SU-DHL-6 (cell line): Measurements from ENCODE around the gene CDC42.

Experiments used
- H2AFZ ChIP-seq: fragments of 200-600 bp; sonication (generic); 2 replicates; pipeline ENCODE4 v1.6.1; 2014; ENCODE audit warnings: low read depth, mild to moderate bottlenecking, moderate library complexity, mixed read lengths, antibody characterized with exemption, low read length; ENCODE audit not compliant: severe bottlenecking
- H3F3A ChIP-seq: fragments of 200-600 bp; shearing (Covaris generic); 2 replicates; pipeline ENCODE4 v1.6.0; 2016; ENCODE audit warnings: antibody characterized with exemption, mild to moderate bottlenecking; ENCODE audit not compliant: insufficient read depth
- H3K27ac ChIP-seq: fragments of 200-600 bp; sonication (generic); 2 replicates; pipeline ENCODE4 v1.5.1; 2016; ENCODE audit warnings: low read depth, mild to moderate bottlenecking, low read length, moderate library complexity, mixed read lengths
- H3K27me3 ChIP-seq: fragments of 200-600 bp; sonication (generic), shearing (Covaris generic); 2 replicates; pipeline ENCODE4 v1.6.0; 2014; ENCODE audit warnings: mild to moderate bottlenecking, low read length
- H3K36me3 ChIP-seq: fragments of 200-600 bp; sonication (generic); 2 replicates; pipeline ENCODE4 v1.6.1; 2014; ENCODE audit warnings: mild to moderate bottlenecking, low read length, mixed read lengths
- H3K4me2 ChIP-seq: fragments of 300-600, 200-600 bp; shearing (Covaris generic), sonication (generic); 2 replicates; pipeline ENCODE4 v1.6.0; 2014; ENCODE audit warnings: low read length, low read depth, mild to moderate bottlenecking; ENCODE audit not compliant: poor library complexity, severe bottlenecking
- H3K4me3 ChIP-seq: fragments of 200-600 bp; sonication (generic); 2 replicates; pipeline ENCODE4 v1.5.1; 2014; ENCODE audit warnings: antibody characterized with exemption, low read length, mild to moderate bottlenecking, mixed read lengths; ENCODE audit not compliant: insufficient read depth, poor library complexity, severe bottlenecking
- H3K79me2 ChIP-seq: fragments of 200-600 bp; sonication (generic); 2 replicates; pipeline ENCODE4 v1.6.1; 2014; ENCODE audit warnings: mild to moderate bottlenecking, low read length, moderate library complexity; ENCODE audit not compliant: insufficient read depth
- H3K9ac ChIP-seq: fragments of 200-600 bp; sonication (generic); 2 replicates; pipeline ENCODE4 v1.7.0; 2014; ENCODE audit warnings: mild to moderate bottlenecking, low read length
- H3K9me2 ChIP-seq: fragments of 200-600 bp; sonication (generic); replicated peaks from 2 replicates; pipeline ENCODE4 v1.6.1; 2014; ENCODE audit warnings: low read length; ENCODE audit not compliant: insufficient read depth
- H3K9me3 ChIP-seq: fragments of 200-600 bp; sonication (generic); 2 replicates; pipeline ENCODE4 v1.6.1; 2014; ENCODE audit warnings: low read length, mixed read lengths; ENCODE audit not compliant: insufficient read depth
- H4K20me1 ChIP-seq: fragments of 200-600 bp; sonication (generic); 2 replicates; pipeline ENCODE4 v1.6.1; 2014; ENCODE audit warnings: low read depth, mild to moderate bottlenecking, antibody characterized with exemption, low read length, moderate library complexity, mixed read lengths
- CTCF ChIP-seq: fragments of 200-600 bp; sonication (generic); IDR thresholded peaks from one replicate; pipeline ENCODE4 v1.5.1; 2017; ENCODE audit warnings: antibody characterized with exemption, mild to moderate bottlenecking, low read length, moderate library complexity; ENCODE audit not compliant: insufficient read depth, poor library complexity, severe bottlenecking
- EZH2phosphoT487 ChIP-seq: fragments of 200-600 bp; sonication (generic), shearing (Covaris generic); conservative IDR thresholded peaks from 2 replicates; pipeline ENCODE4 v1.6.1; 2018; ENCODE audit warnings: mild to moderate bottlenecking, antibody characterized with exemption, low read length, moderate library complexity, mixed read lengths

The CDC42 gene

GRCh38 chr1:22040286-22040623, 12.3 kb upstream of the CDC42 start:
- peak overlapping the region; percentile 46 for H3K4me2 ChIP-seq
- no peaks in the 10 kb centered on the region for H4K20me1 ChIP-seq
- no peaks in the 10 kb centered on the region for H3K79me2 ChIP-seq
- peak overlapping the region; percentile 52 for H2AFZ ChIP-seq
- TF ChIP-seq EZH2phosphoT487: no peak
- TF ChIP-seq CTCF: no peak
- no peaks in the 10 kb centered on the region for H3K36me3 ChIP-seq
- H3F3A ChIP-seq: no peaks in the 10 kb centered on the region
- H3K9ac ChIP-seq: no peak overlapping the region
- no peaks in the 10 kb centered on the region for H3K9me2 ChIP-seq
- no peak overlapping the region for H3K4me3 ChIP-seq
- H3K27me3 ChIP-seq: no peaks in the 10 kb centered on the region
- peak overlapping the region; percentile 37 for H3K27ac ChIP-seq
- no peaks in the 10 kb centered on the region for H3K9me3 ChIP-seq

GRCh38 chr1:22041505-22041904, 11.0 kb upstream of the CDC42 start:
- no peak overlapping the region for H3K9ac ChIP-seq
- H3K27me3 ChIP-seq: no peaks in the 10 kb centered on the region
- H3F3A ChIP-seq: no peaks in the 10 kb centered on the region
- no peaks in the 10 kb centered on the region for H4K20me1 ChIP-seq
- H3K9me3 ChIP-seq: no peaks in the 10 kb centered on the region
- no peaks in the 10 kb centered on the region for H3K36me3 ChIP-seq
- no peaks in the 10 kb centered on the region for H3K79me2 ChIP-seq
- H3K4me2 ChIP-seq: no peak overlapping the region
- H2AFZ ChIP-seq: no peak overlapping the region
- H3K27ac ChIP-seq: no peak overlapping the region
- no peaks in the 10 kb centered on the region for H3K9me2 ChIP-seq
- no peak overlapping the region for H3K4me3 ChIP-seq
- TF ChIP-seq CTCF (no peak), EZH2phosphoT487 (no peak)

- Histone ChIP-seq H2AFZ (no peak overlapping the region), H3K27ac (no peak overlapping the region), H4K20me1 (no peaks in the 10 kb centered on the region), H3K9ac (no peak overlapping the region), H3K4me3 (no peak overlapping the region), H3K36me3 (no peaks in the 10 kb centered on the region), H3K9me2 (no peaks in the 10 kb centered on the region), H3K79me2 (no peaks in the 10 kb centered on the region), H3K9me3 (no peaks in the 10 kb centered on the region), H3F3A (no peaks in the 10 kb centered on the region), H3K4me2 (no peak overlapping the region), H3K27me3 (no peaks in the 10 kb centered on the region)
- no peak for TF ChIP-seq CTCF
- TF ChIP-seq EZH2phosphoT487: no peak
Observed at GRCh38 chr1:22043198-22043769, 9.2 kb upstream of the CDC42 start.
